Left colon (tissue), 2 donors: ENCODE data around the gene ESPN. TPM values are rescaled to one million over a fixed set of nuclear protein-coding genes. Genes with fewer than 3 reads are reported as not detected.

Source experiments
- ATAC-seq: fragments of 200-7000 bp; cut with Tn5 transposase; one replicate; pipeline ENCODE4 v1.9.1; 2020; ENCODE audit warnings: mild to moderate bottlenecking, moderate library complexity
- DNase-seq, 2 donors: peaks; one replicate each; pipeline ENCODE4 v3.0.0-alpha.2; 2020
- intact Hi-C, 2 donors: fragments of 100-400 bp; cut with DNase I in 1 of 2; cut with micrococcal nuclease in 1 of 2; formaldehyde crosslinking; loops; one replicate each; pipeline versions ENCODE4 v1.11.2 to v1.14.0; 2022; cut with DNase I, micrococcal nuclease
- total RNA-seq, 2 donors: library from RNA; stranded (reverse); fragmentation: NEBNext Ultra II Directional; extraction: Animal tissue kit (Norgen Biotek cat#: 25700); gene quantifications; one replicate each; pipeline ENCODE4 v1.2.1, GENCODE V29; 2021
- donor health status: DM: no; HTN: no; CAD: no.
- donor health status: DM: yes; HTN: yes; CAD: no.

ESPN gene
- total RNA-seq, 2 donors from 2014 or later = 100 to 152 TPM

GRCh38 chr1:6399294-6399693, 25.3 kb upstream of the ESPN start:
- ATAC-seq (no peak), DNase-seq (no peak)
- intact Hi-C loops = loop anchor here in 1 of 2 donors (10.0 kb wide), 1 partner anchor 54 kb away; no protein-coding TSS in a partner anchor

- intact Hi-C loops = loop anchor here (5.0 to 10.0 kb wide), 3 partner anchors 39 to 157 kb away; partner anchors contain the start of gene HES3 (in 1 of the 2)
- ATAC-seq = peak; percentile 48
- DNase-seq = no peak
These were observed 22.9 kb upstream of the ESPN start for GRCh38 chr1:6401673-6402072.

- ATAC-seq = no peak
- intact Hi-C loops = loop anchor here (10.0 kb wide), 2 partner anchors 153 to 163 kb away; partner anchors contain the start of gene HES3 (in 1 of the 2)
- no peak for DNase-seq
These were observed 16.6 kb upstream of the ESPN start for GRCh38 chr1:6408023-6408422.

- ATAC-seq (peak; percentile 53), DNase-seq (no peak)
- intact Hi-C loops = loop anchor here (10.0 kb wide), 2 partner anchors 154 to 164 kb away; partner anchors contain the start of gene HES3 (in 1 of the 2)
These were observed 15.5 kb upstream of the ESPN start for GRCh38 chr1:6409053-6409452.

- intact Hi-C loops = loop anchor here (10.0 kb wide), 2 partner anchors 155 to 165 kb away; partner anchors contain the start of gene HES3 (in 1 of the 2)
These were observed 14.8 kb upstream of the ESPN start for GRCh38 chr1:6409733-6410132.

GRCh38 chr1:6410248-6410893, 14.2 kb upstream of the ESPN start:
- DNase-seq = no peak
- intact Hi-C loops = no loop called here
- no peak for ATAC-seq

More at GRCh38 chr1:6409733-6410132, 14.8 kb upstream of the ESPN start:
- DNase-seq (no peak), ATAC-seq (no peak)

GRCh38 chr1:6412896-6413295, 11.7 kb upstream of the ESPN start:
- intact Hi-C loops = no loop called here
- DNase-seq (no peak), ATAC-seq (peak; percentile 55)

- ATAC-seq = peak; percentile 40
- peak; percentile 58 to 65 for DNase-seq
- intact Hi-C loops = no loop called here
These were observed 10.1 kb upstream of the ESPN start for GRCh38 chr1:6414443-6414844.

GRCh38 chr1:6414881-6415626, 9.5 kb upstream of the ESPN start:
- intact Hi-C loops = no loop called here
- ATAC-seq = peak; percentile 33
- DNase-seq = no peak

- no peak for DNase-seq
- intact Hi-C loops = no loop called here
- no peak for ATAC-seq
These were observed 8.3 kb upstream of the ESPN start for GRCh38 chr1:6416295-6416656.

GRCh38 chr1:6416906-6417305, 7.7 kb upstream of the ESPN start:
- intact Hi-C loops = no loop called here
- no peak for DNase-seq
- no peak for ATAC-seq

GRCh38 chr1:6417961-6418667, 6.5 kb upstream of the ESPN start:
- DNase-seq = peak; percentile 49 to 65
- ATAC-seq = peak; percentile 21
- intact Hi-C loops = no loop called here

GRCh38 chr1:6418668-6419396, 5.7 kb upstream of the ESPN start:
- ATAC-seq = peak; percentile 27
- intact Hi-C loops = no loop called here
- peak in 1 of 2 donors; percentile 46 for DNase-seq

GRCh38 chr1:6419397-6419803, 5.2 kb upstream of the ESPN start:
- intact Hi-C loops = no loop called here
- ATAC-seq (peak; percentile 9), DNase-seq (no peak)

GRCh38 chr1:6419804-6420453, 4.6 kb upstream of the ESPN start, which contains the start of gene HES2:
Gene HES2 (minus strand): TSS chr1:6419919. CDS start chr1:6419820, 99 bp downstream.
- ATAC-seq (peak; percentile 70), DNase-seq (peak; percentile 71 to 86)
- intact Hi-C loops = no loop called here

GRCh38 chr1:6420454-6421042, 4.0 kb upstream of the ESPN start:
- peak; percentile 38 for ATAC-seq
- intact Hi-C loops = no loop called here
- DNase-seq = peak; percentile 71 to 76

- ATAC-seq = no peak
- DNase-seq = no peak
- intact Hi-C loops = no loop called here
These were observed 3.3 kb upstream of the ESPN start for GRCh38 chr1:6421266-6421665.
